ENCODE measurements around the gene FAM168A.

Gene FAM168A

GRCh38 chr11:73384872-73385689, 212.8 kb downstream of the FAM168A start:
- DNase-seq = no peak

GRCh38 chr11:73384531-73384871, 213.4 kb downstream of the FAM168A start:
- DNase-seq = no peak

- DNase-seq = no peak
These were observed 213.8 kb downstream of the FAM168A start for GRCh38 chr11:73384125-73384441.

GRCh38 chr11:73383249-73384124, 214.4 kb downstream of the FAM168A start:
- no peak for DNase-seq

- no peak for DNase-seq
These were observed 215.2 kb downstream of the FAM168A start for GRCh38 chr11:73382747-73383146.

- DNase-seq = no peak
These were observed 215.7 kb downstream of the FAM168A start for GRCh38 chr11:73382183-73382582.

- no peak for DNase-seq
These were observed 216.3 kb downstream of the FAM168A start for GRCh38 chr11:73381589-73381988.

GRCh38 chr11:73380897-73381410, 217.0 kb downstream of the FAM168A start:
- DNase-seq = no peak

- no peak for DNase-seq
These were observed 217.6 kb downstream of the FAM168A start for GRCh38 chr11:73380331-73380730.

GRCh38 chr11:73379189-73379880, 218.6 kb downstream of the FAM168A start:
- no peak for DNase-seq

- DNase-seq = peak in 3 of 4 experiments; percentile 19 to 34 (median 30)
These were observed 220.9 kb downstream of the FAM168A start for GRCh38 chr11:73376803-73377629.

- peak; percentile 84 to 94 (median 92) for DNase-seq
These were observed 221.6 kb downstream of the FAM168A start, which contains the start of gene RELT for GRCh38 chr11:73376160-73376802. Gene RELT (plus strand): TSS chr11:73376399. CDS start chr11:73389137, 12,738 bp downstream.

- DNase-seq = no peak
These were observed 222.1 kb downstream of the FAM168A start for GRCh38 chr11:73375830-73376159.

GRCh38 chr11:73374151-73374550, 223.8 kb downstream of the FAM168A start:
- DNase-seq = no peak

GRCh38 chr11:73372375-73372993, 225.4 kb downstream of the FAM168A start:
- no peak for DNase-seq

- no peak for DNase-seq
These were observed 230.4 kb downstream of the FAM168A start for GRCh38 chr11:73367482-73368024.

- no peak for DNase-seq
These were observed 231.0 kb downstream of the FAM168A start for GRCh38 chr11:73366953-73367352.

GRCh38 chr11:73366265-73366610, 231.7 kb downstream of the FAM168A start:
- no peak for DNase-seq

GRCh38 chr11:73365352-73366264, 232.3 kb downstream of the FAM168A start:
- no peak for DNase-seq

- no peak for DNase-seq
These were observed 234.8 kb downstream of the FAM168A start for GRCh38 chr11:73363147-73363546.
